Breast epithelium (tissue), 3 donors: Measurements from ENCODE around the gene OR2W3.

Source experiments
- CTCF ChIP-seq, 3 donors: fragments of 450-650 bp; IDR thresholded peaks; one replicate each; pipeline ENCODE4 v1.5.1; 2016 to 2017; ENCODE audit warnings: antibody characterized with exemption in 3 of 3, mild to moderate bottlenecking in 3 of 3, moderate library complexity in 3 of 3
- POLR2A ChIP-seq: fragments of 450-650 bp; IDR thresholded peaks from one replicate; pipeline ENCODE4 v1.6.1; 2016; ENCODE audit warnings: antibody characterized with exemption, mild to moderate bottlenecking, moderate library complexity
- POLR2AphosphoS5 ChIP-seq, 3 donors: sonication (generic); formaldehyde crosslinking; IDR thresholded peaks; one replicate each; pipeline ENCODE4 v1.6.1; 2017; ENCODE audit warnings: antibody characterized with exemption in 3 of 3

GRCh38 chr1:247913786-247914185 lies 18.4 kb downstream of the OR2W3 start:
- TF ChIP-seq CTCF (IDR thresholded peaks at IDR 0.05): no peak
- TF ChIP-seq POLR2A: no peak
- TF ChIP-seq POLR2AphosphoS5 (IDR thresholded peaks at IDR 0.05): no peak
